HG02884 (cell line): ENCODE measurements around the gene ATRAID.

Source experiments
- ATAC-seq: cut with Tn5 transposase; IDR thresholded peaks from one replicate; pipeline ENCODE4 v1.9.1; 2021; ENCODE audit warnings: mild to moderate bottlenecking, moderate library complexity; ENCODE audit not compliant: unreplicated experiment

Gene ATRAID

DNA sequence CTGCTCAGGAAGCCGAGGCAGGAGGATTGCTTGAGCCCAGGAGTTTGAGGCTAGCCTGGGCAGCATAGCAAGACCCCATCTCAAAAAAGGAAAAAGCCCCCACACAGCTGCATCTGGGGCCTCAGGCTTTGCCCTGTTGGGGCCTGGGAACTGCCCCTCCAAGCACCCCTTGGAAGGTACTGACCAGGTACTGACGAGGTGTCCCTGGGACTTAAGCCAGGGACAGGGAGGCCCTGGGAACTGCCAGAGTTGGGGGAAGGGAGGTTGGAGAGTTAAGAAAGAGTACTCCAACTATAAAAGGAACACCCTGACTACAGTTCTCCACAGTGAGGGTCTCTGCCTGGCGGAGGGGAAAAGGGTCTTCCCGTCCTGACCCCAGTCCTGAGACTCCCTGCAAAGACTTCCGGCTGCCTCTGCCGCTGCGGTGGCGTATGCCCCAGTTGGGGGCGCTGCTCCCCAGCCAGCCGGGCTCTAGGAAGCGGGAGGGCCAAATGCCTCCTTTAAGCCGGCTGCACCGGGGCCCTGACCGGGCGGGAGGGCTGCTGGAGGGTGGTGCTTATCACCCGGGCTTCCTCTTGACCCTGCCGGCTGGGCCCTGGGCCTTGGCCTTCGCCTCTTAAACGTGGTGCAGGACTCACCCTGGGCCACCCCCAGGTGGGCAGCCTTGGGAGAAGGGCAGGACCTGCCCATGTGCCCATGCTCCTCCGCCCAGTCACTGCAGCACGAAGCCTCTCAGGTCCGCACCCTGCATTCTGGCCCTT is 38.2 kb downstream of the ATRAID start:
- no peak for ATAC-seq

DNA sequence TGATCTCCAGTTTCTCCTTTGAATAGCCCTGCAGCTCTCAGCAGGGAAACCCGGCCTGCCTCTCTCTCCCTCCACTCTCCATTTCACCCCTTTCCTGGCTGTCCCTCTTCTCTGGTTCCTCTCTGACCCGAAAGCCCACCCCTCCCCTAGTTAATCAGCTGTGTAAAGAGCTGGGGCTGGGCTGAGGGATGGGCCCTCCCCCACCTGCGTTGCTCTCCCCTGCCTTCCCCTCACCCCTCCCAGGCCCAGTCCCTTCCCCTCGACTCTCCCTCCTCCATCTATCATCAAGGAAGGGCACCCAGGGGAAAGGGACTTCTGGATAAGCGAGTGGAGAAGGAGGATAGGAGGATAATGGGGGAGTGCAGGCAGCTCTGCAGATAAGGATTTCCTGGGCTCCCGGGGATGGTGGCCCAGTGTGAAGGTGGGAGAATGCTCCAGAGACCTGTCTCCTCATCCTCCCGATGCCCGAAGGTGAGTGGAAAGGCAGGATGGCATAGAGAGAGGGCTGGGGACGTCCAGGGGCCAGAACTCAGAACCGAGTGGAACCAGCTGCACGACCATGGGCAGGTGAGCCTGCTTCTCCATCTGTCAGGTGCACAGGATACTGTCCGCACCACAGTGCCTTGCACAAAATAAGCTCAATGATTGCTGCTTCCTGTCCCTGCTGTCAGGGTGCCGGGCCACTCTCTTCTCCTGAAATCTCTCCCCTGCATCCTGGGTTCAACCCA is 39.0 kb downstream of the ATRAID start:
- no peak for ATAC-seq

DNA sequence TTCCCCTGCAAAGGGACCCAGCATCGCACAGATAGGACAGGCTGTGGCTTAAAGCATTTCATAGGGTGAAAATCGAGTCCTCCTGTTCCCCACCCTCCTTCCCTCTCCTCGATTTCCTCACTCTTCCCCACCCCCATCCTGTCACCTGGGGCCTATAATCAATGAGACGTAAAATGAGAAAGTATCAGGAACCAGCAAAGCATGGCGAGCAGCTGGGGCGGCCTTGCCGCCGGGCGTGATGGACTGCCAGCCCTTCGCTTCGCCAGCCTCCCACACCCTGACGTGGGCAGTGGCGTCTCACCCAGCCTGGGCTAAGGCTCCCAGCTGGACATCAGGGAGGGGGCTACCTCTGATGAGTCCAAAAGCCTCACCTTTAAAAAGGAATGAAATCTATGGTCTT is 39.9 kb downstream of the ATRAID start:
- no peak for ATAC-seq

DNA sequence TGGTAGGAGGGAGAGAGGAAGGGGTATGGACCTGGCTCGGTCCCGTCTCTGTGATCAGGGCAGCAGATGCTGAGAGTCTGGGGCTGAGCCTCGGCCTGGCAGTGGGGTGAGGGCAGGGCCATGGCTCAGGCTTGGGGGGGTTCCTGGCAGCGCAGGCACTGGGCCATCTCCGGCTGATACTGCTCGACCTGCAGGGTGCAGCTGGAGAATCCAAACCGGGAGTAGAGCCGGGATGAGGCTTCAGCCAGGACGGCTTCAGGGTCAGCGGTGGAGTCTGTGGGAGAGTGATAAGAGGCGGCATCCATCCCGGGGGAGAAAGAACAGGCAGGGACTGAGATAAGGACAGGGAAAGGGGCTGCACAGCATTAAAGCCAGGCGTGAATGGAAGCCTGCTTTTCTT is 43.3 kb downstream of the ATRAID start:
- no peak for ATAC-seq

DNA sequence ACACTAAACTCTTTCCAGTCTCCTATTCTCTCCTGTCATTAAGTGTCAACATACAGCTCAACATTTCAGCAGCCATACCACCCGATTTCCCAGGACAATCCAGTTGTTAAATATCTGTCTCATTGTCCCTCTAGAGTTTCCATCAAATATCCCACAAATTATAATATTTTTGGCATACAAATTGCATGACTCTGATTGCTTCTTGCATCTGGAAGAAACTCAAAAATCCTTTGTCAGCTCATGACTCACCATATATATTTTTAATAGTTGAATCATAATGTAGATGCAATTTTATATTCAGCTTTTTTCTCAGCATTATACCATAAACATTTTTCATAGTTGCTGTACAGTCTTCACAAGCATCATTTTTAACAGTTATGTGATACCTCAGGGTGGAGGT is 43.8 kb downstream of the ATRAID start:
- no peak for ATAC-seq

DNA sequence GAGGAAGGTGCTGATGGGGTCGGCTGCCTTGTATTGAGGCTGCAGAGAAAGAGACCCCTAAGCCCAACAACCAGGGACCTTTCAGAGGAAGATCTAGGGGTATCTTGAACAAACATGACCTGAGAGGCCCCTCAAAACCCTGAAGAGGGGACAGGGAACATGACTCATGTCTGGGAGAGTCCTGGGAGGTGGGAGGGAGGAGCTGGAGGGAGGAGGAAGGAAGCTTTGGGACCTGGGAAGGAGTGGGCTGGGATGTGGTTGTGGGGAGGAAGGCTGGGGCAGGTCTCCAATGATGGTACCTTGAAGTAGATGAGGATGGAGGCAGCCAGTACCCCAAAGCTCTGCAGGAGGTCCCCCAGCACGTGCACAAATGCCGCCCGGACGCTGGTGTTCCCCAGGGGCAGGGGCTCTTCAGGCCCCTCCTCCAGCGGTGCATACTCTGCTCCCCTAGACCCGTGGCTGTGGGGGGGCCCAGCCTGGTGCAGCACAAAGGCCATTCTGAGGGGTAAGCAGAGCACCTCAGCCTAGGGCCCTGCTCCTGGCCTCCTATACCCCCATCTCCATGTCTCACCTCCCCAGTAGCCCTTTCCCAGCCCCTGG is 45.1 kb downstream of the ATRAID start:
- ATAC-seq: no peak

DNA sequence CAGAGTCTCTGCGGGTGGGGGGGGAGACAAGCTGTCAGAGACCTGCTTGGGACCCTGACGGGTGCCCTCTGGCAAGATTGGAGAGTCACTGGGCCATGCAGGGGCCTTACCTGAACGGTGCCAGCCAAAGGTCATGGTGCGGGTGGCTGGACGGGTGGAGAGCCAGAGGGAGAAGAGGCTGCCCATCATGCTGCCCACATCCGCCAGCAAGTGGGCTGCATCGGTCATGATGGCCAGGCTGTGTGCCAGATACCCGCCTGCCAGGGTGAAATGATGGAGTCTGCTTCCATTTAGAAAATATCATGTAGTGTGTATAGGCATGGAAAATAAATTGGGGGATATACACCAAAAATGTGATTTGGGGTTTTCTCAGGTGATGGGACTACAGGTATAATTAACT is 46.2 kb downstream of the ATRAID start:
- ATAC-seq: no peak

DNA sequence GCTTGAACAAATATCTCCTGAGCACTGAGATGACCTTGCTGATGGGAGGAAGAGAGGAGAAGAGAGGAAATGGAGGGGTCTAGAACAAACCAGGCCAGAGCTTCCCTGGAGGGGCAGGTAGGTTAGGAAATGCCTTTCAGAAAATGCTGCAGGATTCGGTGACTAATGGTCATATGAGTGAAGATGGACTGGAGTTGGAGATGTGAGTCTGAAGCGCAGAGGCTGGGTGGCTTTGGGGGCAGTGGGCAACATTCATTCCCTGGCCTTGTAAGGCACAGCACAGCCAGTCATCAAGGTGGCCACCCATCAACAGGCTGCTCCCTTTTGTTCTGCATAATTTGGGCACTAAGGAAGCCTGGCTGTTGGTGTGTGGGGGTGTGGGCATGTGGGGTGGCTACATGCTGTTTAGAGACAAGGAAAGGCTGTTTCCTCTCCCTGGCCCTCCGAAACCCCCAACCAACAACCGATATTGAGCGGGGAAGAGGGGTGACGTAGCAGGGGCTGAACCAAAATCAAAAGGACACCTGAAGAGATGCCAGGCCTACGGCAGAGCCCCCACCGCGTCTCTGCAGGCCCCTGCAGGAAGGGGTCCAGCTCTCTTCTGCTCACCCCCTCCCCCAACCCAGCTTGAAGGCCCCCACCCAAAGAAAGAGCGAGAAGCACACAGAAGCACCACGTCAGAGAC is 49.5 kb downstream of the ATRAID start:
- no peak for ATAC-seq

DNA sequence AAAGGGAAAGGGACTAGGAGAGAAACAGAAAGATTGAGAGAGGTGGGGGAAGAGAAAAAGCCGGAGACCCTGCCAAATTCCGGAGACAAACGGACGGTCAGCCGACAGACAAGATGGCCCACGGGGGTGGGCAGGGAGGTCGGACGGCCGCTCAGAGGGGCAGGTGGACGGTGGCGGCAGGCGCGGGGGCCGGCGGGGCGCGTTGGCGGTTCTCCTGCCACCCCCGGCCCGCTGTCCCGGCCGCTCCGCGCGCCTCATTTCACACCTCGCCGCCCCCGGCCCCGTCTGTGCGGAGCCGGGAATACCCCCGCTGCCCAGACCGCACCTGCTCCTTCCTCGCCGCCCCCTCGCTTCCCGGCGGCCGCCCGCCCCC is 50.1 kb downstream of the ATRAID start:
- ATAC-seq: no peak

DNA sequence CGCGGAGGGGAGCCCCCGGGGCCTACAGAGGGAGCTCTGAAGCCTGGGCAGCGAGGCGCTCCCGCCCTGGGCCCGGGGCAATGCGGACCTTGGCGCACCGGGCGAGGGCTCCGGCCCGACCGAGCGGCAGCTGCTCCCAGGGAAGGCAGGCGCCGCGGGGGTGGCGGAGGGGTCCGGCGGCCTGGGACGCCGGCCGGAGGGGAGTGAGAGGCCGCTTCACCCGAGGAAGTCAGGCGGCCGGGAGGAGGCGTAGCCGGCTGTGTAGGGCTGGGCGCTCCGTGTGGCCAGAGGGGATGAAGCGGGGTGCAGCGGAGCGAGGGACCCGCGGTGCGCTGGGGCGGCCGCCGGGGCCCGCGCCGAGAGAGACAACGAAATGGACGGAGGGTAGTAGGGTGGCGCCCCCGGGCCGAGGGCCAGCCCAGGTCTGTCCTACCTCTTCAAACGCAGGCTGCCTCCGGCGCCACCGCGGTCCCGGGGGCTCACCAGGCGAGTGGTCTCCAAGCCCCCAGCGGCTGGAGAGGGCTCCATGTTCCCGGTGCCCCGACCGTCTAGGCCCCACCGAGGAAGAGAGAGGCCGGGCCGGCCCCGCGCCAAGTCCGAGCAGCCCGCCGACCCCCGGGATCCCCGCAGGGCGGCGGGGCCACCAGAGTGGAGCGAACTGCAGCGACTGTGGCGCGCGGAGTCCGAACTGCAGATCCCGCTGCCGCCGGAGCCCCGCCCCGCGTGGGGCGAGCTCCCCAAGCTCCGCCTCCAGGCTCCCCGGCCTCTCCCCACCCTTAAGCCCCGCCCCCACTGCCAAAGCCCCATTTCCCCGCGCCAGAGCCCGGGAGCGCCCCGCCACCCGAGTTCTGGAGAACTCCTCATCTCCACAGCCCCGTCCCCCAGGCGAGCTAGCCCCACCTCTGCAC is 50.8 kb downstream of the ATRAID start, which contains the start of gene SLC30A3:
Gene SLC30A3, minus strand, starts transcription at position 669 of the 908 bp plus-strand sequence. Its CDS starts 141 bp downstream, at position 528.
- no peak for ATAC-seq

DNA sequence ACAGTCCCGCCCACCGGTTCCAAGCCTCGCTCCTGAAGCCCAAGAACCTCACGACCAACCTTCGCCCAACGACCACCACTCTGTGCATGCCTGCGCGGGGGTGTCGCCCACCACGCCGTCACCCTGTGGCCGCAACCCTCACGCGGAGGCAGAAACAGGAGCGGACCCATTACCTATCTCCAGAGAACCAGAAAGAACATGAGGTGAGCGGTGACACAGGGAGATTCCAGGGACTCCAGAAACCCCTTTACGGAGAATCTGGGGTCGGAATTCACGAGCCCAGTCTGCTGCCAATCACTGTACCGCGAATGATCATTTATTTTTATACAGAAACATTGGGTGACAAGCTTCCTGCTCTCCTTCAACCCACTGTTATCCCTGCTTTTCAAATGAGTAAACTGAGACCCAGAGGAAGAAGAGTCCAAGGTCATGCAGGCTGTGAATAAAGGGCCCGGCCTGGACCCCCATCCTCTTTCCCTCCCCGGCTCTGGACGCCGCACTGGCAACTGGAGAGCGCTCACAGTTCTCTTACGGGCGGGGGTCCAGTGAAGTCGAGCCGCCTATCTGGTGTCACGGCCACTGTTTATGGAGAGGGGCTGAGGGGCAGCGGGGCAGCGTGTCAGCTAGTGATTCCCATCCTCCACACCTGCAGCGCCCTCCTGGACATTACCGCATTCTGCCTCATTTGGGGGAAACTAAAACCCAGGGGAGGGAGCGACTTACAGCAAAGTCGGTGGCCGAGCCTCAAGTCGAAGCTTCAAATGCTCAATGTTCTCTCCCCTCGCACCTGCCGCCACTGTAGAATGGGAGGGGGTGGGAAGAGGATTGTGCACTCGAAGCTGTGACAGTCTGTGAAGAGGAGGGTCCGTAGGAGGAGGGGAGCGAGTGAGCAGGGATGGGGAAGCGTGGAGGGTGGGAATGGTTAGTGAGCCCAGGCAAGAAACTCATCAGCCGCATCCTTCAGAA is 51.7 kb downstream of the ATRAID start:
- ATAC-seq: no peak

DNA sequence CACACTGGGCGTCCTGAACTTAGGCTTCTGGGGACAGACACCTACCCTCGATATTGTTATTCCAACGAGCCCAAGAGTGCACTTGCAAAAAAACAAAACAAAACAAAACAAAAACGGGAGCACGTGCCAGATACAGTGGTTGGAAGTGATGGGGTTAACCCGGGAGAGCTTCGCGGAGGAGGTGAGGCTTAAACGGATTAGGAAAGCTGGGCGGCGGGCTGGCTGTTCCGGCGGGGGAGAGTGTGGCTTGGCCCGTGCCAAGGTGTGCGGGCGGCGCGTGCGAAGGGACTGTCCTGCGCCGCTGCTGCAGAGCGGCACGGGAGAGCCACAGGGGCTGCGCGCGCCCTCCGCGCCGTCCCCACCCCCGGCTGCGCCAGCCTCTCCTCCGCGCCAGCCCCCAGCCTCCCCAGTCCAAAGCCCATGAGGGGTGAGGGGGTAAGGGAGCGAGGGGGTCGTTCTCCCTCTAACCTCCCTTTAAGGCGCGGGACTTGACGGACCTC is 52.5 kb downstream of the ATRAID start:
- no peak for ATAC-seq

DNA sequence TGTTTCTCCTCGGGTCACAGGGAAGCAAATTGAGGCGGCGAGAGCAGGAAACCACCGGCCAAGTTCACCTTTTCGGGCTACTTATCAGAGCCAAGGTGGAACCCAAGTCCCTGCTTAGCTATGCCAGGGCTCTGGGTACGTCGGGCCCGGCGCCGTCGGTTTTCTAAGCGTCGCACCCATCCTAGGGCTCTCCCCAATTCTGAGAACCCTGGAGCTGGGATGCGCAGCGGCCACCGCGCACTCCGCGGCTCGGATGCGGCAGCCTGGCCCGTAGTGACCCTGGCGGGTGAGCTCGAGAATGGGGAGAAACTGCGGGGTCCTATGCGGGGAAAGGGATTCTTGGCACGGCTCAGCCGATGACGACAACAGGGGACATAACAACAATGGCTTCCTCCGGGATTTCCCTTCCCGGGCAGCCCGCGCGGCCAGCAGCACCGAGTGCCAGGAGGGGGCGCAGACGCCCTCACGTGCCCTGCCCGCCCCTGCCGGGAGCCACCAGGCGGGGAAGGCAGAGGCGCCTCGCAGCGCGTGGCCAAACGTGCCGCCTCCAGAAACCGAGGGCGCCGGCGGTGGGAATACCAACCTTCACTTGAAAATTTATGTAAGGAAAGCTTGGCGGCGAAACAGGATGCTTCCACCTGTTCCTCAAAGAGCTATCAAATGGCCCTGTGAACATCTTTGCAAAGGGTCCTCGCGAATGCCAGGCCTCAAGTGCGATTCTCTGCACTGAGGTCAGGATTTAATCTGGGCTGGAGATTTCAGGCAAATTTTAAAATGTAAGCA is 53.1 kb downstream of the ATRAID start:
- no peak for ATAC-seq

DNA sequence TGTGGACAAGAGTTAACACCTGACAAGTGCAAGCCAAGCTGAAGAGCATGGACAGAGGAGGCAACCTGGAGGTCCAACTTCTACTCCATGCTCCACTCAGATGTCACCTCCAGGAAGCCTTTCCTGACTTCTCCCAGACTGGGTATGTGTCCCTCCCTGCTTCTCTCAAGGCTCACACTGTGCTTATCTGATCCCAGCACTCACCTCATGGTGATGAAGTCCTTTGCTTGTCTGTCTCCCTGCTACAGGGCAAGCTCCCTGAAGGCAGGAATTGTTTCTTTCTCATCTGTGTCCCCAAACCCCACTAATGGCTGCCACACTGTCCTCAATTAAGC is 53.7 kb downstream of the ATRAID start:
- no peak for ATAC-seq
